Measurements from ENCODE around the gene RCOR3. TPM values are rescaled to one million over a fixed set of nuclear protein-coding genes. Genes with fewer than 3 reads are reported as not detected.
"Not testable (repeated sequence)": the region's sequence is repeated elsewhere in the genome, so short reads cannot be mapped to it uniquely, and the experiment has no call there.

The RCOR3 gene
- total RNA-seq, 1 donor from 2014 or later, result 46.7 TPM

DNA sequence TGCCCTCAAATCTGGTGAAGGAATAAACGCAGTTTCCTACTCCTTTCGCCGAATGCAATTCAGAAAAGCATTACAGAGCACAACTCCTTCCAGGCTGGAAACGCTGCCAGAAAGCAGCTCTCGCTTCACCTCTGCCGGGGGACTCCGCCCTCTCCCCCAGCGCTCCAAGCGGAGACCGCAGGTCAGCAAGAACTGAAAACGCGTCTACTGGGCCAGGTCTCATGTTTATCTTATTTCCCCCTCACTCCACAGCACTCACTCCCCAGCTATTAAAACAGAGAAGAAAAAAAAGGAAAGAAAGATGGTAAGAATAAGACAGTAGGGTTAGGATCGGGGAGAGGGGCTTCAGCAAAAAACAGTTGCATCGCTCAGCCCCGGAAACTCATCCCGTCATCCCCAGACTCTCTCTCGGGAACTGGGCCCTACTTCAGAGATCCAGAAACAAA lies 833 bp upstream of the RCOR3 start:
- H3K27ac ChIP-seq, result peak overlapping the region; percentile 99
- peak; percentile 57 for ATAC-seq
- intact Hi-C loops (cut with DNase I), result no loop called here
- no peaks in the 10 kb centered on the region for H3K36me3 ChIP-seq
- H3K4me1 ChIP-seq, result peaks cover 15% of the 10 kb centered on the region
- no peaks in the 10 kb centered on the region for H3K9me3 ChIP-seq
- no peaks in the 10 kb centered on the region for H3K27me3 ChIP-seq
- TF ChIP-seq, protein P1, sequence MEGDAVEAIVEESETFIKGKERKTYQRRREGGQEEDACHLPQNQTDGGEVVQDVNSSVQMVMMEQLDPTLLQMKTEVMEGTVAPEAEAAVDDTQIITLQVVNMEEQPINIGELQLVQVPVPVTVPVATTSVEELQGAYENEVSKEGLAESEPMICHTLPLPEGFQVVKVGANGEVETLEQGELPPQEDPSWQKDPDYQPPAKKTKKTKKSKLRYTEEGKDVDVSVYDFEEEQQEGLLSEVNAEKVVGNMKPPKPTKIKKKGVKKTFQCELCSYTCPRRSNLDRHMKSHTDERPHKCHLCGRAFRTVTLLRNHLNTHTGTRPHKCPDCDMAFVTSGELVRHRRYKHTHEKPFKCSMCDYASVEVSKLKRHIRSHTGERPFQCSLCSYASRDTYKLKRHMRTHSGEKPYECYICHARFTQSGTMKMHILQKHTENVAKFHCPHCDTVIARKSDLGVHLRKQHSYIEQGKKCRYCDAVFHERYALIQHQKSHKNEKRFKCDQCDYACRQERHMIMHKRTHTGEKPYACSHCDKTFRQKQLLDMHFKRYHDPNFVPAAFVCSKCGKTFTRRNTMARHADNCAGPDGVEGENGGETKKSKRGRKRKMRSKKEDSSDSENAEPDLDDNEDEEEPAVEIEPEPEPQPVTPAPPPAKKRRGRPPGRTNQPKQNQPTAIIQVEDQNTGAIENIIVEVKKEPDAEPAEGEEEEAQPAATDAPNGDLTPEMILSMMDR (IDR thresholded peaks at IDR 0.05), result no peak
- H3K4me3 ChIP-seq, result peak overlapping the region; percentile 86
- peak; percentile 90 for DNase-seq

DNA sequence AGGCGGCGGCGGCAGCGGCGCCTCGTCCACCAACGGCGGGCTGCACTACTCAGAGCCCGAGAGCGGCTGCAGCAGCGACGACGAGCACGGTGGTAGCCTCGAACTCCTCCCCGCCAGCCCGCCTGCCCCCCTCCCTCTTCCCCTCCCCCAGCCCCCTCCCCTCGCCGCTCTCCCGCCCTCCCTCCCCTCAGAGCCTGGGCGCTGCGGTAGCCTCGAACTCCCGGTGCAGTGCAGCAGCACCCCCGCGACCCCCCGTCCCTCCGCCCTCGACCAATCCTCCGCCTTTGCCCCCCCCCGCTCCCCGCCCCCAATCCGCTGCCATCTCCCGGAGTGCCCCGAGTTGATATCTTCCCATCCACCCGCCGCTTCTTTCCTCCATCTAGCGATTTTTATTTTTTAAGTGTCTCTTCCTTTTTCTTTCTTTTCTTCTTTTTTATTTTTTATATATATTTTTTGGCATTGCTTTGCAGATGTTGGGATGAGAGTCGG lies 516 bp downstream of the RCOR3 start:
- intact Hi-C loops (cut with DNase I), result no loop called here
- ATAC-seq (peak; percentile 13), DNase-seq (peak; percentile 83)
- peaks cover 15% of the 10 kb centered on the region for H3K4me1 ChIP-seq
- H3K9me3 ChIP-seq, result no peaks in the 10 kb centered on the region
- H3K36me3 ChIP-seq, result peaks cover 1% of the 10 kb centered on the region
- TF ChIP-seq, protein P1 (IDR thresholded peaks at IDR 0.05), result no peak
- H3K27me3 ChIP-seq, result no peaks in the 10 kb centered on the region
- H3K4me3 ChIP-seq, result peak overlapping the region; percentile 86
- peak overlapping the region; percentile 99 for H3K27ac ChIP-seq

DNA sequence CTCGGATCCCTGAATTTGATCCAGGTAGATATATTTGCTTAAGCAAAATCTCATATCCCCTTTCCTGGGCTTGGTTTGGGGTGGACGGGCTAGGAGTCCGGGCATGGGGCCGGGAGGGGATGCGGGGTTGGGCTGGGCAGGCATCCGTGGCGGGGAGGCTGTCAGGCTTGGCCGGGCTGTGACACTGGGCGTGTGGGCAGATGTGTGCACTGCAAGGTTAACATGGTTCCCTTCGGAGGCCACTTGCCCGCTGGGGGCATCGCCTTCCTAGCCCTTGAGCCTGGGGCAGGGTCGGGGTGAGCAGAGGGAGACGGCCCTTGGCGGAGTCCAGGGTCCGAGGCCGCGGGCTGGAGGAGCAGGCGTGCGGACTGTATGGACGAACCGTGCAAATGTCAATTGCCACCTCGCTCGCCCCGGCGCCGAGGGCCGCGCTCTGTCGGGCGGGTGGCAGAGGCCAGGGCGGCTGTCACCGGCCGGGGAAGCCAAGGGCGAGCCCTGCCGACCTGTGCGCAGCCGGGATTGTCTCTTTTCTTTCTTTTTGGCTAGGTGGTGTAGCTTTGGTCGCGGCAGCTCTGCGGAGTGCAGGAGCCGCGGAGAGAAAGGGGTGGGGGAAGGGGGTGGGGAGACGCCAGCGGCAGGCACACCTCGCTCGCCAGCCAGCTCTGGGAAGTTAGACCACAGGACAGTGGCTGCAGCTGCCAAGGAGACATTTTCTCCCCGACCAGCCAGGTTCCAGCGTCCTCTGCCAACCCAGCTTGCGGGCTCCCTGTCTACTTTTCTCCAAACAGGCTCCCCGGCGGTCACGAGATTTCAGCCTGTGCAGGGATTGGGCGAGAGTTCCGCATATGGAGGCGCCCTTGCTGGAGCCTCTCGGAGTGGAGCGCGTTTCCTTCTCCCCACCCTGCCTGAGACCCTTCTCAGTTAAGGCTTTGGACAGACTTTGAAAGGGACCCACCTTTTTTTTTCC lies 1.3 kb downstream of the RCOR3 start:
- ATAC-seq, result peak; percentile 43
- H3K27ac ChIP-seq, result peak overlapping the region; percentile 99
- DNase-seq, result peak; percentile 88
- TF ChIP-seq, protein P1 (IDR thresholded peaks at IDR 0.05), result no peak
- peaks cover 15% of the 10 kb centered on the region for H3K4me1 ChIP-seq
- H3K27me3 ChIP-seq, result no peaks in the 10 kb centered on the region
- H3K4me3 ChIP-seq, result peak overlapping the region; percentile 86
- H3K36me3 ChIP-seq, result peaks cover 9% of the 10 kb centered on the region
- intact Hi-C loops (cut with DNase I), result no loop called here
- no peaks in the 10 kb centered on the region for H3K9me3 ChIP-seq

DNA sequence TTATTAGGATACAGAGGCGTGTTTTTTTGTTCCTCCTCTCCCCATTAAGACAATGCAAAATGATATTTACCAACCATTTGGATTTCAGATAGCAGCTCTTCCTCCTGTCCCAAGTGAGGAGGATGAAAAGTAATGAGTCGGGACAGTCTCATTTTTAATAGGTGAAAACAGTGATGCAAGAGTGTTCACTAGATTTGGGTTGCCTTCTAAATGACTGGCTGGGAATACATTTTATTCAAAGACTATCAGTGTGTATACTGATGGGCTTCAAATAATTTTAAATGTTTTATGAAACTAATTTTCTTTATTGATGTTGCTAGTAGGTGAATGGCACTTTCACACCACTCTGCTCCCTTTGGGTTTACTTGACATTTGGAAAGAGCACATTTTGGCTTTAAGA lies 2.1 kb downstream of the RCOR3 start:
- Histone ChIP-seq H3K27me3 (no peaks in the 10 kb centered on the region), H3K36me3 (peaks cover 13% of the 10 kb centered on the region), H3K9me3 (no peaks in the 10 kb centered on the region), H3K4me1 (peaks cover 15% of the 10 kb centered on the region), H3K4me3 (peak overlapping the region; percentile 86), H3K27ac (peak overlapping the region; percentile 99)
- DNase-seq (no peak), ATAC-seq (no peak)
- intact Hi-C loops (cut with DNase I), result no loop called here
- TF ChIP-seq, protein P1 (IDR thresholded peaks at IDR 0.05), result no peak

DNA sequence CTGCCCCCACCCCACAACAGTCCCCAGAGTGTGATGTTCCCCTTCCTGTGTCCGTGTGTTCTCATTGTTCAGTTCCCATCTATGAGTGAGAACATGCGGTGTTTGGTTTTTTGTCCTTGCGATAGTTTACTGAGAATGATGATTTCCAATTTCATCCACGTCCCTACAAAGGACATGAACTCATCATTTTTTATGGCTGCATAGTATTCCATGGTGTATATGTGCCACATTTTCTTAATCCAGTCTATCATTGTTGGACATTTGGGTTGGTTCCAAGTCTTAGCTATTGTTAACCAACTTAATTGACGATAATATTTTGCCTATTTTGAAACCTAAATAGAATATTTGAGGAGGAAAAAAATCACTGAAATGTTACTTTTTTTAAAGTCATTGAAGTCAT lies 3.9 kb downstream of the RCOR3 start:
- H3K9me3 ChIP-seq; ATAC-seq; H3K27ac ChIP-seq; H3K4me3 ChIP-seq; intact Hi-C loops (cut with DNase I); H3K4me1 ChIP-seq; H3K27me3 ChIP-seq; DNase-seq: not testable (repeated sequence)
- H3K36me3 ChIP-seq, result peaks cover 18% of the 10 kb centered on the region

DNA sequence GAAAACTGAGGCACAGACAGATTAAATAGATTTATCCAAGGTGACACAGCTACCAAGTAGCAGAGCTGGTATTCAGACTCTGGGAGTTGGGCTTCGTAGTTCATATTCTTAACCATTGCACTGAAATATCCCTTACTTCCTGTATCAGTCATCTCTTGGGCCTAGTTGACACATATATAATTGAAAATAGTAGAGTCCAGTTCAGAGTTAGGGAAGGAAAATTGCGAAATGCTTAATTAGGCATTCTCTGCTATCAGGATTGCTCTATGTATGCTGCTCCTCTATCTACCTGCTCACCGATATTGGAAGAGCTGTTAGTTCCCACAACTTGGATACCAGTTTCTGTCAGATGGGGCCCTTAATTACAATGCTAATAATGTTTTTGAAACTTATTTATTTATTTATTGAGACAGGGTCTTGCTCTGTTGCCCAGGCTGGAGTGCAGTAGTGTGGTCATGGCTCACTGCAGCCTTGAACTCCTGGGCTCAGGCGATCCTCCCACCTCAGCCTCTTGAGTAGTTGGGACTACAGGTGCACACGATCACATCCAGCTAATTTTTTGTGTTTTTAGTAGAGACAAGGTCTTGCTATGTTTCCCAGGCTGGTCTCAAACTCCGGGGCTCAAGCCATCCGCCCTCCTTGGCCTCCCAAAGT lies 8.2 kb downstream of the RCOR3 start:
- H3K9me3 ChIP-seq, result no peaks in the 10 kb centered on the region
- no peaks in the 10 kb centered on the region for H3K4me1 ChIP-seq
- DNase-seq (no peak), ATAC-seq (no peak)
- no peak overlapping the region for H3K27ac ChIP-seq
- H3K36me3 ChIP-seq, result peaks cover 35% of the 10 kb centered on the region
- no peak overlapping the region for H3K4me3 ChIP-seq
- intact Hi-C loops (cut with DNase I), result no loop called here
- TF ChIP-seq, protein P1 (IDR thresholded peaks at IDR 0.05), result no peak
- H3K27me3 ChIP-seq, result no peaks in the 10 kb centered on the region

Measured in upper lobe of right lung (tissue), 1 donor.